ENCODE data around the gene CXorf51A.
"Not testable (repeated sequence)": the region's sequence is repeated elsewhere in the genome, so short reads cannot be mapped to it uniquely, and the experiment has no call there.

DNA sequence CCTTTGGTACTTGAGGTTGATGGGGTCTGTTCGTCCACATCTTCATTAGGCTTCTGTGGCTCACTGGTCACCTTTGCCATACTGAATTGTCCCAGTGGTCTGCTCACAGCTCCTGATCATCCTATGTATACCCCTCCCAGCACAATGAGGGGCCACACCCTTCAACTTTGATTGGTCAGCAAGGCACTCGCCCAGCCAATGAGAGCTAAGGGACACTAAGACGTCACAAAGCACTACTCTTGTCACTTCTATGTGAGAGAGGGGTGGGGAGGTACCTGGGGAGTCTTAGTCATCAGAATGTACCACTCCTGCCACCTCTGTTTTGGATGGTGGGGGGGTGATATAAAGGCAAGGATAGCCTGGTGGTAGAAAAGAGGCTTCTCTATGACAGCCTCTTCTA, at the start of gene CXorf51A:
- TF ChIP-seq, protein P1, sequence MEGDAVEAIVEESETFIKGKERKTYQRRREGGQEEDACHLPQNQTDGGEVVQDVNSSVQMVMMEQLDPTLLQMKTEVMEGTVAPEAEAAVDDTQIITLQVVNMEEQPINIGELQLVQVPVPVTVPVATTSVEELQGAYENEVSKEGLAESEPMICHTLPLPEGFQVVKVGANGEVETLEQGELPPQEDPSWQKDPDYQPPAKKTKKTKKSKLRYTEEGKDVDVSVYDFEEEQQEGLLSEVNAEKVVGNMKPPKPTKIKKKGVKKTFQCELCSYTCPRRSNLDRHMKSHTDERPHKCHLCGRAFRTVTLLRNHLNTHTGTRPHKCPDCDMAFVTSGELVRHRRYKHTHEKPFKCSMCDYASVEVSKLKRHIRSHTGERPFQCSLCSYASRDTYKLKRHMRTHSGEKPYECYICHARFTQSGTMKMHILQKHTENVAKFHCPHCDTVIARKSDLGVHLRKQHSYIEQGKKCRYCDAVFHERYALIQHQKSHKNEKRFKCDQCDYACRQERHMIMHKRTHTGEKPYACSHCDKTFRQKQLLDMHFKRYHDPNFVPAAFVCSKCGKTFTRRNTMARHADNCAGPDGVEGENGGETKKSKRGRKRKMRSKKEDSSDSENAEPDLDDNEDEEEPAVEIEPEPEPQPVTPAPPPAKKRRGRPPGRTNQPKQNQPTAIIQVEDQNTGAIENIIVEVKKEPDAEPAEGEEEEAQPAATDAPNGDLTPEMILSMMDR (IDR thresholded peaks at IDR 0.05), result not testable (repeated sequence)
- TF ChIP-seq POLR2A (IDR thresholded peaks at IDR 0.05), result not testable (repeated sequence)

All from esophagus squamous epithelium (tissue), 4 donors.